ENCODE results near the gene RHOJ.
"Not testable (repeated sequence)": the region's sequence is repeated elsewhere in the genome, so short reads cannot be mapped to it uniquely, and the experiment has no call there.

RHOJ gene

GRCh38 chr14:63277591-63278183, 73.4 kb downstream of the RHOJ start:
- no peak overlapping the region for H3K4me3 ChIP-seq (ENCODE audit: low read length)
- no peak for TF ChIP-seq CTCF (IDR thresholded peaks at IDR 0.05; ENCODE audit: insufficient read depth, low read depth, low read length, missing control alignments)
- DNase-seq (ENCODE audit: low read depth) = no peak

- DNase-seq (ENCODE audit: low read depth); H3K4me3 ChIP-seq (ENCODE audit: low read length): not testable (repeated sequence)
Observed at GRCh38 chr14:63279933-63280332, 75.7 kb downstream of the RHOJ start.

DNA sequence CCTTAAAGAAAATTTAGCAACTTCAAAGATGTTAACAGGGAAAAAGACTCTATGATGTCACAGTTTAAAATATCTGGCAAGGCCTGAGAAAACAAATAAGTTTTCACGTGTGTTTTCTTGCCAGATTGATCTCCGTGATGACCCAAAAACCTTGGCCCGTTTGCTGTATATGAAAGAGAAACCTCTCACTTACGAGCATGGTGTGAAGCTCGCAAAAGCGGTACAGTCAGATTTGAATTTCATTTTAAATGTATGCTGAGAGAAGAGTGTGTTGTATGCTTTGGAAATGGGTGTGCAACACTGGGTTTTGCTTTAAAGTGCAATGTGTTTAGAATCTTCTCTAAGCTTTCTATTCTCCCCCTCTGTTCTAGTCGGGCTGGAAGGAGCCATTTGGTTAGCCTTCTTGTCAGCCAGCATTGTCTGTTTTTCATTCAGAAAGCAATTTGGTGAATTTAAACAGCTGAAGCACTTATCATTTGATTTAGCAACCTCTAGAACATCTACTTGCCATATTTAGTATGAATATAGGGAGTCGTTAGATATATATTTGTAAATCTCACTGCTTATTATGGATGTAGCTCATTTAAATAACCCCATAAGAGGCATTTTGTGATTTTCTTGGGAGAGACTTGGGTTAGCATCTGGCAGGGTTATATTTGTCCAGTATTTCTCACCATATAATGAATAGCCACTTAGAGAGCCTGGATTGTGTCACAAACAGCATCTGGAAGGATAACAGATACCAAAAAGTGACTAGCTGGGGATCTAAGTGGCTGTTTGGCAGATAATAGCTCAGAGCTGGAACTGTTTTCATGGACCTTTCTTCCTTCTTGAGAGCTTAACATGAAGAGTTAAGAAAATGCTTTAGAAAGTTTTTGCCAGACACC, 79.0 kb downstream of the RHOJ start:
- no peak for TF ChIP-seq CTCF (IDR thresholded peaks at IDR 0.05; ENCODE audit: insufficient read depth, low read depth, low read length, missing control alignments)
- DNase-seq (ENCODE audit: low read depth) = no peak
- no peak overlapping the region for H3K4me3 ChIP-seq (ENCODE audit: low read length)

GRCh38 chr14:63283884-63284248, 79.6 kb downstream of the RHOJ start:
- TF ChIP-seq CTCF (IDR thresholded peaks at IDR 0.05; ENCODE audit: insufficient read depth, low read depth, low read length, missing control alignments) = no peak
- no peak overlapping the region for H3K4me3 ChIP-seq (ENCODE audit: low read length)

GRCh38 chr14:63286071-63286470, 81.8 kb downstream of the RHOJ start:
- H3K4me3 ChIP-seq (ENCODE audit: low read length) = no peak overlapping the region
- TF ChIP-seq CTCF (IDR thresholded peaks at IDR 0.05; ENCODE audit: insufficient read depth, low read depth, low read length, missing control alignments) = no peak
- no peak for DNase-seq (ENCODE audit: low read depth)

More at GRCh38 chr14:63283884-63284248, 79.6 kb downstream of the RHOJ start:
- no peak for DNase-seq (ENCODE audit: low read depth)

DNA sequence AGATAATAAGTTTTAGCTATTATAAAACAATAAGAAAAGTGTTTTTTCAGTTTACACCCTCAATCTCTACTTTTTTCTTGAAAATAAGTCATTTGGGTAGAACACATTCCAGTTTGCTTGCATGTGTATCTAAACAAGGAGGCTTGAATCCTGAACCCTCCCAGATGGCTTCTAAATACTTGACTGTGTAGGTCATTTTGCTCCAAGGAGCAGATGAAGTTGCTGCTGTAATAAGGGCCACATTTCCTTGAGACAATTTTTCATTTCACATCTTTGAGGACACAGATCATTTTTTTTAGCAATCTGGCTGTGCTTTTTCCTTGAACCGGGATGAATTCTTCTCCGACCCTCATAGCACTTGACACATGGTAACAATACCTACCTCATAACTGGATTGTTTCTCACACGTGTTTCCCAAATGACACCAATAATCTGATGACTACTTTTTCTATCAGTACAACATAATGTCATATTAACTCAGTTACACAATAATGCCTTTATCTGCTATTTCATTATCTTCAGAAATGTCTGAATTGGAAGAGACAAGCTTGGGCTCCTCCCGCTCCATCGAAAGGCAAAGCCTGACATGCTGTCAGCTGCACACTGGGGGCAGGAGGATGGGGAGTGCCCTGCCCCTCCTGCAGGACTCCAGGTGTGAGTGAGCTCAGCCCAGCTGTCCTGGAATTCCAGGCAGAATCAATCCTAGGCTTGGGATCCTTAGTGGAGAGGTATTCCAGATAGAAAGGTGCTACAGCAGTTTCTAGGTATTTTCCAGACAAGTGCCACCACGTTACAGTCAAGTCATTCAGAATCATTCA, 83.6 kb downstream of the RHOJ start:
- peak; percentile 5 for DNase-seq (ENCODE audit: low read depth)
- no peak for TF ChIP-seq CTCF (IDR thresholded peaks at IDR 0.05; ENCODE audit: insufficient read depth, low read depth, low read length, missing control alignments)

GRCh38 chr14:63288853-63289252, 84.6 kb downstream of the RHOJ start:
- no peak overlapping the region for H3K4me3 ChIP-seq (ENCODE audit: low read length)
- TF ChIP-seq CTCF (IDR thresholded peaks at IDR 0.05; ENCODE audit: insufficient read depth, low read depth, low read length, missing control alignments) = no peak
- DNase-seq (ENCODE audit: low read depth) = no peak

More for the DNA sequence above, 83.6 kb downstream of the RHOJ start:
- H3K4me3 ChIP-seq (ENCODE audit: low read length) = no peak overlapping the region

Data from epithelial cell of esophagus (primary cell).